GM23338 (cell line): ENCODE data around the gene EDAR.

Experiments
- CREB1 ChIP-seq: fragments of 250-450 bp; sonication (Bioruptor Pico); IDR thresholded peaks from 2 replicates; pipeline ENCODE4 v1.5.0; 2020; ENCODE audit warnings: low read depth, mild to moderate bottlenecking, moderate library complexity
- CTCF ChIP-seq, 2 experiments: fragments of 200-600 bp in 1 of 2; sonication (generic) in 1 of 2; conservative IDR thresholded peaks; 2 replicates each; pipeline versions ENCODE4 v1.5.1 to v1.6.1; 2016 to 2017; ENCODE audit warnings: antibody characterized with exemption in 2 of 2, low read depth in 2 of 2, mild to moderate bottlenecking in 2 of 2, moderate library complexity in 1 of 2
- EZH2 ChIP-seq: fragments of 200-600 bp; sonication (generic); IDR thresholded peaks from one replicate; pipeline ENCODE4 v1.8.0; 2017; ENCODE audit warnings: antibody characterized with exemption, mild to moderate bottlenecking, low read depth; ENCODE audit not compliant: unreplicated experiment
- EZH2phosphoT487 ChIP-seq: fragments of 200-600 bp; sonication (generic); IDR thresholded peaks from one replicate; pipeline ENCODE4 v1.8.1; 2018; ENCODE audit warnings: antibody characterized with exemption; ENCODE audit not compliant: unreplicated experiment
- POLR2AphosphoS5 ChIP-seq: IDR thresholded peaks from 2 replicates; pipeline ENCODE4 v1.6.1; 2016; ENCODE audit warnings: antibody characterized with exemption, low read depth
- REST ChIP-seq: IDR thresholded peaks from one replicate; pipeline ENCODE4 v1.6.1; 2018; ENCODE audit warnings: antibody characterized with exemption; ENCODE audit not compliant: unreplicated experiment
- ZNF114 ChIP-seq: fragments of 250-450 bp; sonication (Bioruptor Pico); IDR thresholded peaks from 2 replicates; pipeline ENCODE4 v1.5.0; 2020; ENCODE audit warnings: mild to moderate bottlenecking, moderate library complexity

- no peak for TF ChIP-seq CTCF (conservative IDR thresholded peaks at IDR 0.05; ENCODE audit: low read depth in 2 of 2)
- no peak for TF ChIP-seq POLR2AphosphoS5
- TF ChIP-seq CREB1 (CRISPR knock-in tag) = no peak
- TF ChIP-seq EZH2 = no peak
- no peak for TF ChIP-seq REST
- no peak for TF ChIP-seq ZNF114
- no peak for TF ChIP-seq EZH2phosphoT487
These were observed 21.0 kb upstream of the EDAR start for GRCh38 chr2:109009920-109010610.
